H1 (cell line): Measurements from ENCODE around the gene TNRC6A. TPM values are rescaled to one million over a fixed set of nuclear protein-coding genes. Genes with fewer than 3 reads are reported as not detected.

Experiments
- BCL11A ChIP-seq, 2 experiments: IDR thresholded peaks; one replicate each; pipeline ENCODE4 v1.6.1; 2011; ENCODE audit warnings: low read depth in 2 of 2, low read length in 2 of 2, mild to moderate bottlenecking in 2 of 2
- EZH2 ChIP-seq: fragments of 200-600 bp; sonication (generic); IDR thresholded peaks from 2 replicates; pipeline ENCODE4 v1.7.1; 2012; ENCODE audit warnings: low read depth, mild to moderate bottlenecking, moderate library complexity, low read length, inconsistent platforms; ENCODE audit not compliant: severe bottlenecking
- GABPA ChIP-seq: IDR thresholded peaks from 2 replicates; pipeline ENCODE4 v1.6.1; 2011; ENCODE audit warnings: mild to moderate bottlenecking, low read length, moderate library complexity, borderline replicate concordance; ENCODE audit not compliant: insufficient read depth
- PHF8 ChIP-seq: fragments of 200-600 bp; sonication (generic); conservative IDR thresholded peaks from 2 replicates; pipeline ENCODE4 v1.7.1; 2012; ENCODE audit warnings: low read depth, mild to moderate bottlenecking, inconsistent platforms, low read length, moderate library complexity
- POLR2A ChIP-seq, 2 experiments: IDR thresholded peaks; 1 replicate in 1 of 2; 2 replicates in 1 of 2; pipeline ENCODE4 v1.6.1; 2011; ENCODE audit warnings: low read depth in 2 of 2, low read length in 2 of 2, mild to moderate bottlenecking in 2 of 2; ENCODE audit errors: control extremely low read depth in 1 of 2
- POLR2AphosphoS5 ChIP-seq: IDR thresholded peaks from 2 replicates; pipeline ENCODE4 v1.6.1; 2011; ENCODE audit warnings: low read depth, low read length
- RFX5 ChIP-seq: IDR thresholded peaks from 2 replicates; pipeline ENCODE4 v1.6.1; 2011; ENCODE audit warnings: low read depth, low read length, improper control_type of control experiment, borderline replicate concordance
- SUZ12 ChIP-seq: fragments of 200-600 bp; sonication (generic); IDR thresholded peaks from 2 replicates; pipeline ENCODE4 v1.6.1; 2012; ENCODE audit warnings: mild to moderate bottlenecking, inconsistent platforms, low read length, moderate library complexity, mixed read lengths
- polyA plus RNA-seq, 7 experiments: library from polyadenylated mRNA; depleted of rRNA in 3 of 7; stranded (reverse) in 5 of 7; unstranded in 2 of 7; fragments of >200 nt in 5 of 7; fragments of 200-250 nt in 2 of 7; gene quantifications; 1 replicate in 5 of 7; 2 replicates in 1 of 7; 4 replicates in 1 of 7; pipeline versions ENCODE4 v1.2.1 to v1.2.3, GENCODE V29; 2011 to 2013; ENCODE audit warnings: missing spikeins in 2 of 7, mixed read lengths in 2 of 7
- total RNA-seq: library from RNA; stranded (reverse); fragmentation: NEBNext Ultra II Directional; extraction: Animal tissue kit (Norgen Biotek cat#: 25700); gene quantifications from 2 replicates; pipeline ENCODE4 v1.2.1, GENCODE V29; 2021
- TF ChIP-seq, protein P1 (sequence below): IDR thresholded peaks from 2 replicates; pipeline ENCODE4 v1.6.1; 2011; ENCODE audit warnings: low read length, improper control_type of control experiment

The TNRC6A gene
- total and polyA plus RNA-seq, 2 of the 8 experiments (the other 6 are each of a cell fraction or from before 2014, with no cell fraction given), result 67.6 to 103 TPM

DNA sequence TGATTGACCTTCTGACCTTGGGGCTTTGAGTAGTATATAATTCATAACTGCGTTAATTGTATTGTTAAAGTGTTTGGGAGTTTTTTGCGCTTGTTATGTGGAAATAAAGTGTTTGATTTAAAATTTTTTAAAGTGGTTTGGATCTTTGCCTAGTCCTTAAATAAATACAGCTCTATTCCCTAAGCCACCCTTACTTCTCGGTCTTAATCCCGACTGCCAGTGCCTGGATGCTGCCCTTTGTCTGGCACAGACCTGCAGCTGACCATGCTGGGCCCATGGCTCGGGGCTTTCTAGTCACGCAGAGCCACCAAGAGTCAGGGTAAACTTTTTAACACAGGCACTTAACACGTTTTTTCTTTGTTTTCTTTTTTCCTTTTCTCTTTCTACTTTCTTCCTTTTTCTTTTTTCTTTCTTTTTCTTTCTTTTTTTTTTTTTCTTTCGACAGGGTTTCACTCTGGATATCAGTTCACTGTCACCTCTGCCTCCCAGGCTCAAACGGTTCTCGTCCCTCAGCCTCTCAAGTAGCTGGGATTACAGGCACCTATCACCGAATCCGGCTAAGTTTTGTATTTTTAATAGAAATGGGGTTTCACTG lies 96.7 kb downstream of the TNRC6A start (continued):
- TF ChIP-seq, protein P1, sequence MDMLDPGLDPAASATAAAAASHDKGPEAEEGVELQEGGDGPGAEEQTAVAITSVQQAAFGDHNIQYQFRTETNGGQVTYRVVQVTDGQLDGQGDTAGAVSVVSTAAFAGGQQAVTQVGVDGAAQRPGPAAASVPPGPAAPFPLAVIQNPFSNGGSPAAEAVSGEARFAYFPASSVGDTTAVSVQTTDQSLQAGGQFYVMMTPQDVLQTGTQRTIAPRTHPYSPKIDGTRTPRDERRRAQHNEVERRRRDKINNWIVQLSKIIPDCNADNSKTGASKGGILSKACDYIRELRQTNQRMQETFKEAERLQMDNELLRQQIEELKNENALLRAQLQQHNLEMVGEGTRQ, result no peak
- TF ChIP-seq POLR2A (IDR thresholded peaks at IDR 0.05; ENCODE audit: control extremely low read depth in 1 of 2, low read depth in 2 of 2, low read length in 2 of 2) (no peak), SUZ12 (no peak), GABPA (no peak), RFX5 (no peak), BCL11A (IDR thresholded peaks at IDR 0.05; ENCODE audit: low read depth in 2 of 2, low read length in 2 of 2) (no peak), PHF8 (no peak), POLR2AphosphoS5 (no peak), EZH2 (no peak)
